Ovary (tissue), 9 donors: ENCODE results near the gene HOXB8. TPM values are rescaled to one million over a fixed set of nuclear protein-coding genes. Genes with fewer than 3 reads are reported as not detected.
A peak's percentile ranks its signal among the peaks of the same experiment; 100 is the strongest.

Source experiments
- DNase-seq, 5 donors: peaks; one replicate each; pipeline ENCODE4 v3.0.0-alpha.2; 2019 to 2020
- H3K27ac ChIP-seq, 2 donors: fragments of 200-600 bp; one replicate each; pipeline versions ENCODE4 v1.5.1 to v1.8.0; 2019 to 2022
- H3K27me3 ChIP-seq: fragments of 200-600 bp; one replicate; pipeline ENCODE4 v1.8.0; 2022
- H3K36me3 ChIP-seq: fragments of 200-600 bp; sonication (generic); one replicate; pipeline ENCODE4 v1.5.1; 2019
- H3K4me1 ChIP-seq: one replicate; pipeline ENCODE4 v1.8.1; 2013; ENCODE audit warnings: mild to moderate bottlenecking, moderate library complexity; ENCODE audit not compliant: insufficient read depth
- H3K4me3 ChIP-seq: fragments of 200-600 bp; sonication (generic); one replicate; pipeline ENCODE4 v1.5.1; 2017
- H3K9me3 ChIP-seq, 2 donors: fragments of 200-600 bp in 1 of 2; sonication (generic) in 1 of 2; one replicate each; pipeline versions ENCODE4 v1.5.1 to v1.8.1; 2013 to 2019; ENCODE audit warnings: mild to moderate bottlenecking in 1 of 2, moderate library complexity in 1 of 2
- EP300 ChIP-seq: sonication (generic); formaldehyde crosslinking; IDR thresholded peaks from one replicate; pipeline ENCODE4 v1.6.1; 2017; ENCODE audit warnings: antibody characterized with exemption
- POLR2A ChIP-seq: fragments of 450-650 bp; IDR thresholded peaks from one replicate; pipeline ENCODE4 v1.6.1; 2017; ENCODE audit warnings: antibody characterized with exemption, mild to moderate bottlenecking, moderate library complexity
- WGBS, 3 donors: extraction: QIAGEN DNeasy Blood & Tissue Kit in 1 of 3; methylation state at CpG; one replicate each; pipeline versions ENCODE4 v1.1.5 to v1.1.7; 2013 to 2017; 5-methylcytosine and 5-hydroxymethylcytosine counted together
- intact Hi-C, 4 donors: fragments of 100-400 bp; cut with DNase I; formaldehyde crosslinking; loops; one replicate each; pipeline versions ENCODE4 v1.11.0 to v1.15.1; 2022 to 2023
- polyA plus RNA-seq, 2 donors: library from polyadenylated mRNA; stranded (reverse); fragments of 200-250 nt in 1 of 2; fragments of 350-450 nt in 1 of 2; fragmentation: Illumina TruSeq in 1 of 2; extraction: RNeasy Lipid Tissue Mini Kit (QIAGEN cat#74804) in 1 of 2; gene quantifications; one replicate each; pipeline ENCODE4 v1.2.3, GENCODE V29; 2013 to 2014
- total RNA-seq, 7 donors: library from RNA; depleted of rRNA in 2 of 7; stranded (reverse); fragments of >200 nt in 2 of 7; fragmentation: NEBNext Ultra II Directional in 3 of 7; extraction: Animal tissue kit (Norgen Biotek cat#: 25700) in 3 of 7; gene quantifications; one replicate each; pipeline versions ENCODE4 v1.1.0 to v1.2.4, GENCODE V29; 2016 to 2023
- TF ChIP-seq, protein P1 (sequence below), 3 donors: fragments of 450-650 bp in 2 of 3; fragments of 200-600 bp in 1 of 3; IDR thresholded peaks; one replicate each; pipeline versions ENCODE4 v1.5.1 to v1.8.0; 2016 to 2022; ENCODE audit warnings: antibody characterized with exemption in 3 of 3, mild to moderate bottlenecking in 1 of 3
- donor health status: DM: no; HTN: no; CAD: no; lungs with moderate emphysema.
- donor health status: DM: no; HTN: no; CAD: no.
- donor health status: Bipolar disorder and iron deficiency.
- donor health status: DM: yes; HTN: yes; CAD: no.
- donor health status: DM: no; HTN: no; CAD: no.
- donor health status: DM: yes; HTN: yes; CAD: no.

Gene HOXB8
- total and polyA plus RNA-seq, 9 donors = 0.17 to 2.5 (median 0.28) TPM; not detected in 4

GRCh38 chr17:48627118-48627597, 12.1 kb upstream of the HOXB8 start:
- no peaks in the 10 kb centered on the region for H3K36me3 ChIP-seq
- WGBS, 3 donors = 4 to 12% (median 6%) methylated on average over 5 of the region's 5 CpGs
- H3K27ac ChIP-seq = no peak overlapping the region
- intact Hi-C loops = loop anchor here in 1 of 4 donors (10.0 kb wide), 1 partner anchor 292 kb away; no protein-coding TSS in a partner anchor
- H3K4me1 ChIP-seq = peaks cover 2% of the 10 kb centered on the region
- peaks cover 2% of the 10 kb centered on the region for H3K27me3 ChIP-seq
- TF ChIP-seq POLR2A (no peak), EP300 (no peak)
- TF ChIP-seq, protein P1, sequence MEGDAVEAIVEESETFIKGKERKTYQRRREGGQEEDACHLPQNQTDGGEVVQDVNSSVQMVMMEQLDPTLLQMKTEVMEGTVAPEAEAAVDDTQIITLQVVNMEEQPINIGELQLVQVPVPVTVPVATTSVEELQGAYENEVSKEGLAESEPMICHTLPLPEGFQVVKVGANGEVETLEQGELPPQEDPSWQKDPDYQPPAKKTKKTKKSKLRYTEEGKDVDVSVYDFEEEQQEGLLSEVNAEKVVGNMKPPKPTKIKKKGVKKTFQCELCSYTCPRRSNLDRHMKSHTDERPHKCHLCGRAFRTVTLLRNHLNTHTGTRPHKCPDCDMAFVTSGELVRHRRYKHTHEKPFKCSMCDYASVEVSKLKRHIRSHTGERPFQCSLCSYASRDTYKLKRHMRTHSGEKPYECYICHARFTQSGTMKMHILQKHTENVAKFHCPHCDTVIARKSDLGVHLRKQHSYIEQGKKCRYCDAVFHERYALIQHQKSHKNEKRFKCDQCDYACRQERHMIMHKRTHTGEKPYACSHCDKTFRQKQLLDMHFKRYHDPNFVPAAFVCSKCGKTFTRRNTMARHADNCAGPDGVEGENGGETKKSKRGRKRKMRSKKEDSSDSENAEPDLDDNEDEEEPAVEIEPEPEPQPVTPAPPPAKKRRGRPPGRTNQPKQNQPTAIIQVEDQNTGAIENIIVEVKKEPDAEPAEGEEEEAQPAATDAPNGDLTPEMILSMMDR (IDR thresholded peaks at IDR 0.05) = no peak
- H3K9me3 ChIP-seq = no peaks in the 10 kb centered on the region
- no peak for DNase-seq
- H3K4me3 ChIP-seq = no peak overlapping the region

DNA sequence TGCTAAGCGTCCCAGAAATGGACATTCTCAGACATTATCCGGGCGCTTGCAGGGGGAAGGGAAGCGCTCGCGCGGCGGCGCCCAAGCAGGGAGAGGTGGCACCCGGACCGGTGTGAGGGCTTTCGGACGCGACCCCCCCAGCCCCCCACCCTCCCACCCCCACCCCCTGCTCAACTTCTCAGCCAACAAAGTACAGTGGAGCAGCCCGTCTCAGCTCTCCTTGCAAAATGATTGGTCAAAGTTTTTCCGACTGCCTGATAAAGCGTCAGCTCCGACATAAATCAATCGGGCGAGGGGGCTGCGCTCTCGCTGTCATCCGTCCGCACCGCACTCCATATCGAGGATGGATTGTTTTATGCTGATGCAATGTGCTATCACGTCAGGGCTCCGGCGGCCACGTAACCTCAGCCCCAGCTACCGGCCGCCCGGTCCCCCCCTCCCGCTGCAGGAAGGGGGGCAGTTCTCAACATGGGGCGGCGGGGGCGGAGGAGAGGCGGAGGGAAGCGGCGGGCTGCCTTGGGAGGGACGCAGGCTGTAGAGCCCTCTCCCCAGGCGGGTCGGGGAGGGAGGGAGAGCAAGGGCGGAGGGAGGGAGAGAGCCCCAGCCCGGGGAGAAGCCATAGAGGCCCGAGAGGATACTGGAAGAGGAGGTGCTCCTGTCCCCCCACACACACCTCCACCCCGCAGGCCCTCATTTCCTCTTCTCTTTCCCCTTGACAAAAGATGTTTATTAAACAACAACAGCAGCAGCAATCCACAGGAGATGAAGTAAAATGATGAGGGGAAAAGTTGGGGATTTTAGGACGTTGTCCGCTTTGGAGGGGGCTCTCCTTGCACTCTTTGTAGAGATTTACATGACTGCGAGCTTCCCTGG, 11.4 kb upstream of the HOXB8 start, which contains the start of gene HOXB9:
Gene HOXB9, minus strand, starts transcription at position 114 of the 873 bp plus-strand sequence. Its CDS starts 89 bp downstream, at position 25.
- 1 to 3% (median 2%) methylated on average over 41 to 50 of the region's 50 CpGs for WGBS, 3 donors
- Histone ChIP-seq H3K4me1 (peaks cover 2% of the 10 kb centered on the region), H3K4me3 (peak within 1 kb of the TSS; percentile 33), H3K27me3 (peaks cover 5% of the 10 kb centered on the region), H3K36me3 (no peaks in the 10 kb centered on the region), H3K9me3 (no peaks in the 10 kb centered on the region), H3K27ac (no peak within 1 kb of the TSS)
- TF ChIP-seq POLR2A (no peak), EP300 (no peak)
- TF ChIP-seq, protein P1 (IDR thresholded peaks at IDR 0.05) = no peak
- intact Hi-C loops = loop anchor here in 1 of 4 donors (10.0 kb wide), 1 partner anchor 292 kb away; no protein-coding TSS in a partner anchor
- DNase-seq = no peak

- Histone ChIP-seq H3K36me3 (no peaks in the 10 kb centered on the region), H3K27me3 (peaks cover 8% of the 10 kb centered on the region), H3K4me3 (peak overlapping the region; percentile 33), H3K27ac (no peak overlapping the region), H3K9me3 (no peaks in the 10 kb centered on the region), H3K4me1 (peaks cover 2% of the 10 kb centered on the region)
- no peak for DNase-seq
- TF ChIP-seq POLR2A = no peak
- 0 to 1% (median 0%) methylated on average over 68 to 69 of the region's 69 CpGs for WGBS, 3 donors
- intact Hi-C loops = loop anchor here in 1 of 4 donors (10.0 kb wide), 1 partner anchor 291 kb away; no protein-coding TSS in a partner anchor
Observed at GRCh38 chr17:48625495-48626244, 10.6 kb upstream of the HOXB8 start.

DNA sequence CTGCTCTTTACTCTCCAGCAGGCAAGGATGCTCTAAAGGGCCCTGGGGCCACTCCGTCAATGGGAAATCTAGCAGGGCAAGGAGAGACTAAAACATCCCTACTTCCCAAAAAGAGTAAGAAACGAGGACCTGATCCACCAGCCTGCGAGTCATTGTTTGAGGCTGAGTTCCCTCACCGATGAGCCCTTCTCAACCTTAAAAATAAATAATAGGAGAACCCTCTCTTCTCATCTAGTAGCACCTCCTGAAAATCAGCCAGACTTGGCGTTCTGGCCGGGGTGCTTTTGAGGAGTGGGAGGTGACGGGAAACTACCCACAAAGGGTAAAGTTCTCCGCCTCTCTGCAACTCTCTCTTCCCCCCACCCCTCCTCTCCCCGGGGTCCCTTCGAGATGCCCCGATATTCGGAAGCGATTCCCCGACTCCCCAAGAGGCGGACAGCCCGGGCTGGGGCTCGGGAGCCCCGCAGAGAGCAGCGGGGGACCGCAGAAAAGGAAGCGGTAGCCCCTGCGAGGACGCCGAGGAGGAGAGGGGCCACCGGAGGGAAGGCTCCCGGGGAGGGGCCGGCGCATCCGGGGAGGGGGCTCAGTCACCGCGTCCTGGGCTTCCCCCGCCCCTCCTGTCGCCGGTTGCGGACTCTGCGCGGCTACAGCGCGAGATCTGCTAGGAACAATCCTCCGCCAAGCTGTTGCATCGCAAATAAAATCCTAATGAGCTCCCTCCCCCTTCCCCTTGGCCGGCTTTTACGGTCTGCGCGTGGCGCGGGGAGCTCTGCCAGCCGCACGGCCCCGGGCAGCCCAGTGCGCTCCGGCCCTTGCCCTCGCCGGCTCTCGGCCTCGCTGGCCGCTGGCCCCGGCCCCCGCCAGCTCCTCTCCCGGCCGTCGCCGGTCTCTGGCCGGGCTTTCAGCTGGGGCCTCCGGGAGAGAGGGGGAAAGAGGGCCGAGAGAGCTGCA, 9.7 kb upstream of the HOXB8 start:
- no peaks in the 10 kb centered on the region for H3K9me3 ChIP-seq
- no peaks in the 10 kb centered on the region for H3K36me3 ChIP-seq
- peaks cover 8% of the 10 kb centered on the region for H3K27me3 ChIP-seq
- intact Hi-C loops = loop anchor here in 1 of 4 donors (10.0 kb wide), 1 partner anchor 290 kb away; no protein-coding TSS in a partner anchor
- no peak overlapping the region for H3K27ac ChIP-seq
- H3K4me1 ChIP-seq = peaks cover 2% of the 10 kb centered on the region
- WGBS, 3 donors = 1 to 2% (median 2%) methylated on average over 48 to 66 of the region's 66 CpGs
- TF ChIP-seq, protein P1 (IDR thresholded peaks at IDR 0.05) = no peak
- no peak for TF ChIP-seq POLR2A
- TF ChIP-seq EP300 = no peak
- no peak for DNase-seq
- H3K4me3 ChIP-seq = peak overlapping the region; percentile 33
